Measurements from ENCODE around the gene PPP6R2. TPM values are rescaled to one million over a fixed set of nuclear protein-coding genes. Genes with fewer than 3 reads are reported as not detected.

The PPP6R2 gene
- total and polyA plus RNA-seq, 9 of the 15 experiments (the other 6 are each of a cell fraction or from before 2014, with no cell fraction given), result 0.32 to 39.8 (median 21.4) TPM

- no peak for TF ChIP-seq ZNF263 (CRISPR knock-in tag; IDR thresholded peaks at IDR 0.05; ENCODE audit: borderline replicate concordance)
- TF ChIP-seq RFX7 (CRISPR knock-in tag; IDR thresholded peaks at IDR 0.05), result no peak
- no peak for TF ChIP-seq ESRRA (IDR thresholded peaks at IDR 0.05; ENCODE audit: borderline replicate concordance, low read depth)
- TF ChIP-seq POU5F1 (IDR thresholded peaks at IDR 0.05; ENCODE audit: borderline replicate concordance, low read depth, low read length, partially characterized antibody), result no peak
- no peak for TF ChIP-seq NR3C1 (CRISPR knock-in tag; IDR thresholded peaks at IDR 0.05)
- no peak for TF ChIP-seq SPI1 (IDR thresholded peaks at IDR 0.05; ENCODE audit: borderline replicate concordance, low read depth, low read length)
- TF ChIP-seq PRPF4 (IDR thresholded peaks at IDR 0.05; ENCODE audit: insufficient read depth, low read depth, low read length, poor library complexity, severe bottlenecking), result no peak
- peak; percentile 58 for TF ChIP-seq NFIC (IDR thresholded peaks at IDR 0.05)
- no peak for TF ChIP-seq PHTF2 (CRISPR knock-in tag; IDR thresholded peaks at IDR 0.05)
- peak; percentile 41; the same call in 1 of the 2 replicates for TF ChIP-seq POLR2A (conservative IDR thresholded peaks at IDR 0.05)
- no peak for TF ChIP-seq ZNF583 (CRISPR knock-in tag; IDR thresholded peaks at IDR 0.05)
- no peak for TF ChIP-seq COPS2 (conservative IDR thresholded peaks at IDR 0.05)
- TF ChIP-seq PHF8 (IDR thresholded peaks at IDR 0.05; ENCODE audit: borderline replicate concordance, low read length), result no peak
- TF ChIP-seq, protein P1, sequence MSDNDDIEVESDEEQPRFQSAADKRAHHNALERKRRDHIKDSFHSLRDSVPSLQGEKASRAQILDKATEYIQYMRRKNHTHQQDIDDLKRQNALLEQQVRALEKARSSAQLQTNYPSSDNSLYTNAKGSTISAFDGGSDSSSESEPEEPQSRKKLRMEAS (CRISPR knock-in tag; IDR thresholded peaks at IDR 0.05), result peak; percentile 77
- TF ChIP-seq ZNF175 (CRISPR knock-in tag; IDR thresholded peaks at IDR 0.05; ENCODE audit: low read depth), result no peak
- TF ChIP-seq, protein P2, sequence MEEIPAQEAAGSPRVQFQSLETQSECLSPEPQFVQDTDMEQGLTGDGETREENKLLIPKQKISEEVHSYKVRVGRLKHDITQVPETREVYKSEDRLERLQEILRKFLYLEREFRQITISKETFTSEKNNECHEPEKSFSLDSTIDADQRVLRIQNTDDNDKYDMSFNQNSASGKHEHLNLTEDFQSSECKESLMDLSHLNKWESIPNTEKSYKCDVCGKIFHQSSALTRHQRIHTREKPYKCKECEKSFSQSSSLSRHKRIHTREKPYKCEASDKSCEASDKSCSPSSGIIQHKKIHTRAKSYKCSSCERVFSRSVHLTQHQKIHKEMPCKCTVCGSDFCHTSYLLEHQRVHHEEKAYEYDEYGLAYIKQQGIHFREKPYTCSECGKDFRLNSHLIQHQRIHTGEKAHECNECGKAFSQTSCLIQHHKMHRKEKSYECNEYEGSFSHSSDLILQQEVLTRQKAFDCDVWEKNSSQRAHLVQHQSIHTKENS (CRISPR knock-in tag; IDR thresholded peaks at IDR 0.05), result no peak
Measured at GRCh38 chr22:50318698-50319411, 24.3 kb upstream of the PPP6R2 start (continued).
